IMR-90 (cell line): ENCODE measurements around the gene INPP5A. TPM values are rescaled to one million over a fixed set of nuclear protein-coding genes. Genes with fewer than 3 reads are reported as not detected.

ENCODE experiments used
- ATAC-seq: fragments of 200-7000 bp; cut with Tn5 transposase; 2 replicates; pipeline ENCODE4 v1.9.1; 2020; ENCODE audit warnings: low read depth, mild to moderate bottlenecking, moderate library complexity
- BruUV-seq: library from RNA; stranded (reverse); fragments of 400-500 nt; replicated peaks from 2 replicates; lab custom pipeline; 2021; lab: Mats Ljungman, UMichigan
- CTCF ChIA-PET: fragments of 300-600 bp; formaldehyde crosslinking; extraction: SDS; loops from one replicate; lab custom pipeline; 2021; ENCODE audit warnings: antibody characterized with exemption; lab: Yijun Ruan, JAX
- POLR2A ChIA-PET: fragments of 300-600 bp; sonication (Branson Sonifier 250); formaldehyde crosslinking; loops from one replicate; lab custom pipeline; 2022; ENCODE audit warnings: antibody characterized with exemption; ENCODE audit not compliant: unreplicated experiment; lab: Charles Lee
- DNase-seq: peaks from one replicate; pipeline ENCODE4 v3.0.0; 2013
- H2AFZ ChIP-seq: replicated peaks from 2 replicates; pipeline ENCODE3; 2013; ENCODE audit warnings: low read length, mild to moderate bottlenecking; ENCODE audit not compliant: poor library complexity
- H2AK5ac ChIP-seq: 2 replicates; pipeline ENCODE4 v1.6.1; 2013; ENCODE audit warnings: low read depth, low read length, inconsistent platforms
- H2AK9ac ChIP-seq: replicated peaks from 2 replicates; pipeline ENCODE3; 2013; ENCODE audit warnings: mild to moderate bottlenecking, low read depth, low read length, moderate library complexity; ENCODE audit not compliant: poor library complexity
- H2BK120ac ChIP-seq: 2 replicates; pipeline ENCODE4 v1.6.1; 2013; ENCODE audit warnings: low read depth, low read length, inconsistent platforms
- H2BK15ac ChIP-seq: 3 replicates; pipeline ENCODE4 v1.6.1; 2013; ENCODE audit warnings: low read depth, low read length, inconsistent platforms
- H2BK20ac ChIP-seq: 2 replicates; pipeline ENCODE4 v1.6.1; 2013; ENCODE audit warnings: low read depth, mild to moderate bottlenecking, inconsistent platforms, low read length, moderate library complexity
- H2BK5ac ChIP-seq: 2 replicates; pipeline ENCODE4 v1.6.1; 2013; ENCODE audit warnings: mild to moderate bottlenecking, low read depth, low read length, inconsistent platforms; ENCODE audit not compliant: poor library complexity, severe bottlenecking
- H3K14ac ChIP-seq: replicated peaks from 2 replicates; pipeline ENCODE4 v1.6.1; 2013; ENCODE audit warnings: low read depth, low read length, inconsistent platforms
- H3K18ac ChIP-seq: 2 replicates; pipeline ENCODE4 v1.6.1; 2013; ENCODE audit warnings: low read depth, low read length, control low read depth
- H3K23ac ChIP-seq: 2 replicates; pipeline ENCODE4 v1.6.1; 2013; ENCODE audit warnings: low read depth, low read length, inconsistent platforms
- H3K27ac ChIP-seq: 2 replicates; pipeline ENCODE4 v1.5.1; 2013; ENCODE audit warnings: mild to moderate bottlenecking, control low read depth, low read length; ENCODE audit not compliant: insufficient read depth
- H3K27me3 ChIP-seq: 2 replicates; pipeline ENCODE4 v1.6.1; 2013; ENCODE audit warnings: low read length; ENCODE audit not compliant: control insufficient read depth, insufficient read depth
- H3K36me3 ChIP-seq: 2 replicates; pipeline ENCODE4 v1.6.1; 2013; ENCODE audit warnings: low read length, mixed read lengths; ENCODE audit not compliant: control insufficient read depth, insufficient read depth
- H3K4ac ChIP-seq: 2 replicates; pipeline ENCODE4 v1.6.1; 2013; ENCODE audit warnings: low read depth, low read length, inconsistent platforms
- H3K4me1 ChIP-seq: 2 replicates; pipeline ENCODE4 v1.6.1; 2013; ENCODE audit warnings: low read length, mixed read lengths; ENCODE audit not compliant: control insufficient read depth, insufficient read depth
- H3K4me2 ChIP-seq: 2 replicates; pipeline ENCODE4 v1.6.1; 2013; ENCODE audit warnings: low read depth, mild to moderate bottlenecking, control low read depth, low read length, moderate library complexity
- H3K4me3 ChIP-seq: 2 replicates; pipeline ENCODE4 v1.5.1; 2013; ENCODE audit warnings: low read depth, mild to moderate bottlenecking, control low read depth, low read length, moderate library complexity; ENCODE audit not compliant: insufficient read depth
- H3K56ac ChIP-seq: 2 replicates; pipeline ENCODE4 v1.6.1; 2013; ENCODE audit warnings: low read length, inconsistent platforms; ENCODE audit not compliant: insufficient read depth; ENCODE audit errors: extremely low read depth
- H3K79me1 ChIP-seq, 2 experiments: 2 replicates each; pipeline ENCODE4 v1.6.1; 2013; ENCODE audit warnings: low read length in 2 of 2, inconsistent platforms in 1 of 2, low read depth in 1 of 2
- H3K9ac ChIP-seq: 2 replicates; pipeline ENCODE4 v1.6.1; 2013; ENCODE audit warnings: low read depth, low read length, control low read depth
- H3K9me1 ChIP-seq: 2 replicates; pipeline ENCODE4 v1.6.1; 2013; ENCODE audit warnings: low read length, inconsistent platforms; ENCODE audit not compliant: insufficient read depth
- H3K9me3 ChIP-seq: 2 replicates; pipeline ENCODE4 v1.6.1; 2013; ENCODE audit warnings: low read length; ENCODE audit not compliant: control insufficient read depth, insufficient read depth
- H4K20me1 ChIP-seq: 2 replicates; pipeline ENCODE4 v1.6.1; 2013; ENCODE audit warnings: low read length, inconsistent platforms; ENCODE audit not compliant: insufficient read depth
- H4K5ac ChIP-seq: 2 replicates; pipeline ENCODE4 v1.6.1; 2013; ENCODE audit warnings: mild to moderate bottlenecking, low read depth, low read length, control low read depth
- H4K8ac ChIP-seq, 2 experiments: 2 replicates each; pipeline ENCODE4 v1.6.1; 2013; ENCODE audit warnings: low read depth in 2 of 2, low read length in 2 of 2, control low read depth in 1 of 2, inconsistent platforms in 1 of 2
- H4K91ac ChIP-seq: 2 replicates; pipeline ENCODE4 v1.6.1; 2013; ENCODE audit warnings: low read depth, low read length, inconsistent platforms; ENCODE audit not compliant: insufficient read depth
- POLR2A ChIP-seq: IDR thresholded peaks from 2 replicates; pipeline ENCODE4 v1.6.1; 2012; ENCODE audit warnings: mild to moderate bottlenecking, low read depth, low read length
- whole genome bisulfite sequencing, 2 experiments: methylation state at CpG; one replicate each; pipeline versions ENCODE4 v1.1.5 to v1.1.7; 2013; ENCODE audit warnings: missing lambda C conversion rate in 2 of 2; ENCODE audit not compliant: insufficient read length in 1 of 2; ENCODE audit errors: extremely low coverage in 2 of 2; 5-methylcytosine and 5-hydroxymethylcytosine counted together
- dilution Hi-C: fragments of 300-500 bp; cut with HindIII; formaldehyde crosslinking; loops from one replicate; pipeline ENCODE4 v1.14.3; 2018; ENCODE audit warnings: low sequenced_read_pairs; ENCODE audit not compliant: unreplicated experiment
- in situ Hi-C: fragments of 300-500 bp; cut with MboI; formaldehyde crosslinking; loops from 3 replicates; pipeline ENCODE4 v1.14.3; 2019; ENCODE audit warnings: low sequenced_read_pairs, inconsistent platforms, mixed read lengths
- intact Hi-C: fragments of 100-400 bp; cut with micrococcal nuclease; formaldehyde crosslinking; loops from 2 replicates; pipeline ENCODE4 v1.10.0; 2022
- polyA plus RNA-seq, 3 experiments: library from polyadenylated mRNA; depleted of rRNA; stranded (reverse); fragments of >200 nt; gene quantifications; 2 replicates each; pipeline ENCODE4 v1.2.3, GENCODE V29; 2012; ENCODE audit warnings: low replicate concordance in 1 of 3
- total RNA-seq: library from RNA; depleted of rRNA; stranded (reverse); fragments of >200 nt; gene quantifications from 2 replicates; pipeline ENCODE4 v1.2.3, GENCODE V29; 2012

Gene INPP5A
- total and polyA plus RNA-seq, 2 of the 4 experiments (the other 2 are of a cell fraction): 21.4 to 36.7 TPM

GRCh38 chr10:132647424-132647823, 109.8 kb downstream of the INPP5A start:
- H2BK15ac ChIP-seq: no peak overlapping the region
- intact Hi-C loops (no loop called here), in situ Hi-C loops (no loop called here), dilution Hi-C loops (no loop called here)
- no peak overlapping the region for H4K8ac ChIP-seq
- peaks cover 3% of the 10 kb centered on the region for H3K36me3 ChIP-seq
- no peak overlapping the region for H4K91ac ChIP-seq
- H3K4me3 ChIP-seq: no peak overlapping the region
- no peak overlapping the region for H3K27ac ChIP-seq
- H2BK120ac ChIP-seq: no peak overlapping the region
- no peaks in the 10 kb centered on the region for H3K9me1 ChIP-seq
- H3K27me3 ChIP-seq: no peaks in the 10 kb centered on the region
- H3K4me1 ChIP-seq: no peaks in the 10 kb centered on the region
- ChIA-PET POLR2A (no interaction called here), CTCF (no interaction called here)
- no peak overlapping the region for H4K5ac ChIP-seq
- H3K18ac ChIP-seq: no peak overlapping the region
- no peak overlapping the region for H3K4ac ChIP-seq
- H3K9ac ChIP-seq: no peak overlapping the region
- no peak overlapping the region for H3K23ac ChIP-seq
- DNase-seq (no peak), ATAC-seq (no peak)
- H2BK5ac ChIP-seq: no peak overlapping the region
- H2BK20ac ChIP-seq: no peak overlapping the region
- H3K4me2 ChIP-seq: no peak overlapping the region
- H4K20me1 ChIP-seq: no peaks in the 10 kb centered on the region; the same call in 1 of the 2 replicates
- 94% methylated on average over 7 of the region's 13 CpGs; no CpG with 5 or more reads in 1 of the 2 experiments for WGBS, 2 experiments
- H3K56ac ChIP-seq: no peak overlapping the region
- BruUV-seq: no TSS peak
- no peak for TF ChIP-seq POLR2A
- H2AFZ ChIP-seq: no peak overlapping the region
- peaks cover 3 to 19% of the 10 kb centered on the region in 2 experiments; a peak in 3 of 4 replicates for H3K79me1 ChIP-seq
- H2AK5ac ChIP-seq: no peak overlapping the region
- no peaks in the 10 kb centered on the region for H3K9me3 ChIP-seq
- H2AK9ac ChIP-seq: no peak overlapping the region
- no peak overlapping the region for H3K14ac ChIP-seq
